Activated CD4-positive, alpha-beta T cell treated with anti-CD3 and anti-CD28 coated beads, Interleukin-2, amount 50 U/mL, for 48 hours (primary cell): Measurements from ENCODE around the gene SYNPO2.
"Not testable (repeated sequence)": the region's sequence is repeated elsewhere in the genome, so short reads cannot be mapped to it uniquely, and the experiment has no call there.

ENCODE experiments used
- DNase-seq, 2 experiments: peaks; one replicate each; pipeline ENCODE4 v3.0.0-alpha.2; 2020

Gene SYNPO2

GRCh38 chr4:118888666-118889311 is at the start of gene SYNPO2:
Gene SYNPO2, plus strand, starts transcription at chr4:118888854. Its CDS starts 183 bp downstream, at chr4:118889037.
- peak; percentile 48 to 51 for DNase-seq

- no peak for DNase-seq
Measured at GRCh38 chr4:118839221-118839927, 49.3 kb upstream of the SYNPO2 start.

- DNase-seq: no peak
Measured at GRCh38 chr4:118842055-118842454, 46.6 kb upstream of the SYNPO2 start.

GRCh38 chr4:118843237-118843636 is 45.4 kb upstream of the SYNPO2 start:
- no peak for DNase-seq

GRCh38 chr4:118845552-118846050 is 43.1 kb upstream of the SYNPO2 start:
- no peak for DNase-seq

GRCh38 chr4:118846979-118847378 is 41.7 kb upstream of the SYNPO2 start:
- no peak for DNase-seq

GRCh38 chr4:118848242-118848641 is 40.4 kb upstream of the SYNPO2 start:
- no peak for DNase-seq

- DNase-seq: no peak
Measured at GRCh38 chr4:118848901-118849300, 39.8 kb upstream of the SYNPO2 start.

GRCh38 chr4:118849867-118850487 is 38.7 kb upstream of the SYNPO2 start:
- DNase-seq: no peak

GRCh38 chr4:118850488-118851173 is 38.0 kb upstream of the SYNPO2 start:
- DNase-seq: peak; percentile 6 to 23

GRCh38 chr4:118857760-118858159 is 30.9 kb upstream of the SYNPO2 start:
- DNase-seq: no peak

- no peak for DNase-seq
Measured at GRCh38 chr4:118858779-118859178, 29.9 kb upstream of the SYNPO2 start.

- peak in 1 of 2 experiments; percentile 15 for DNase-seq
Measured at GRCh38 chr4:118865091-118865708, 23.5 kb upstream of the SYNPO2 start.

GRCh38 chr4:118866442-118866841 is 22.2 kb upstream of the SYNPO2 start:
- no peak for DNase-seq

GRCh38 chr4:118867311-118868067 is 21.2 kb upstream of the SYNPO2 start:
- DNase-seq: no peak

GRCh38 chr4:118869808-118870342 is 18.8 kb upstream of the SYNPO2 start:
- DNase-seq: no peak

- DNase-seq: no peak
Measured at GRCh38 chr4:118872181-118872580, 16.5 kb upstream of the SYNPO2 start.

GRCh38 chr4:118877797-118878196 is 10.9 kb upstream of the SYNPO2 start:
- DNase-seq: no peak

GRCh38 chr4:118878507-118878906 is 10.1 kb upstream of the SYNPO2 start:
- DNase-seq: not testable (repeated sequence)

- DNase-seq: no peak
Measured at GRCh38 chr4:118879409-118879808, 9.2 kb upstream of the SYNPO2 start.

- no peak for DNase-seq
Measured at GRCh38 chr4:118881512-118882146, 7.0 kb upstream of the SYNPO2 start.
